PFSK-1 (cell line): ENCODE data around the gene MR1.

Experiments used
- FOXP2 ChIP-seq: optimal IDR thresholded peaks from 2 replicates; pipeline ENCODE3; 2011; ENCODE audit warnings: borderline replicate concordance, control low read depth, inconsistent platforms; ENCODE audit not compliant: insufficient read depth; ENCODE audit errors: extremely low read length, extremely low read depth
- POLR2AphosphoS5 ChIP-seq: IDR thresholded peaks from 2 replicates; pipeline ENCODE4 v1.6.1; 2012; ENCODE audit warnings: low read depth, mild to moderate bottlenecking, control low read depth, low read length, moderate library complexity
- REST ChIP-seq, 2 experiments: IDR thresholded peaks; 2 replicates each; pipeline versions ENCODE4 v1.6.1 to v1.8.0; 2011 to 2012; ENCODE audit warnings: low read depth in 2 of 2, low read length in 2 of 2, control low read depth in 1 of 2, inconsistent platforms in 1 of 2, mild to moderate bottlenecking in 1 of 2, moderate library complexity in 1 of 2; ENCODE audit not compliant: insufficient read depth in 1 of 2
- SIN3A ChIP-seq: IDR thresholded peaks from 2 replicates; pipeline ENCODE4 v1.6.1; 2012; ENCODE audit warnings: mild to moderate bottlenecking, low read length, moderate library complexity, borderline replicate concordance; ENCODE audit not compliant: insufficient read depth
- TAF1 ChIP-seq: IDR thresholded peaks from 2 replicates; pipeline ENCODE4 v1.6.1; 2012; ENCODE audit warnings: low read length, control low read depth, borderline replicate concordance; ENCODE audit not compliant: insufficient read depth

Gene MR1

GRCh38 chr1:181107711-181108110 lies 73.9 kb downstream of the MR1 start:
- TF ChIP-seq REST (IDR thresholded peaks at IDR 0.05; ENCODE audit: insufficient read depth in 1 of 2, low read depth in 2 of 2, low read length in 2 of 2) (no peak), FOXP2 (no peak), POLR2AphosphoS5 (no peak), SIN3A (no peak), TAF1 (no peak)

- TF ChIP-seq POLR2AphosphoS5 (no peak), SIN3A (no peak), FOXP2 (no peak), REST (IDR thresholded peaks at IDR 0.05; ENCODE audit: insufficient read depth in 1 of 2, low read depth in 2 of 2, low read length in 2 of 2) (no peak), TAF1 (no peak)
Observed at GRCh38 chr1:181108304-181108867, 74.6 kb downstream of the MR1 start.

GRCh38 chr1:181110013-181110412 lies 76.2 kb downstream of the MR1 start:
- TF ChIP-seq SIN3A = no peak
- no peak for TF ChIP-seq TAF1
- no peak for TF ChIP-seq POLR2AphosphoS5
- no peak for TF ChIP-seq FOXP2
- TF ChIP-seq REST (IDR thresholded peaks at IDR 0.05; ENCODE audit: insufficient read depth in 1 of 2, low read depth in 2 of 2, low read length in 2 of 2) = no peak
